HepG2 (cell line): ENCODE measurements around the gene RINL. TPM values are rescaled to one million over a fixed set of nuclear protein-coding genes. Genes with fewer than 3 reads are reported as not detected.

Experiments used
- BORCS8-MEF2B ChIP-seq: sonication (generic); formaldehyde crosslinking; IDR thresholded peaks from 2 replicates; pipeline ENCODE4 v1.8.0; 2022; ENCODE audit warnings: mild to moderate bottlenecking, missing genetic modification reagents
- CBX5 ChIP-seq: sonication (generic); formaldehyde crosslinking; IDR thresholded peaks from 2 replicates; pipeline ENCODE4 v1.4.0; 2020; ENCODE audit warnings: missing genetic modification reagents, borderline replicate concordance
- GTF3A ChIP-seq: sonication (generic); formaldehyde crosslinking; conservative IDR thresholded peaks from 2 replicates; pipeline ENCODE4 v1.4.0; 2020; ENCODE audit warnings: mild to moderate bottlenecking, missing genetic modification reagents
- HOXA7 ChIP-seq: sonication (generic); formaldehyde crosslinking; IDR thresholded peaks from 2 replicates; pipeline ENCODE4 v1.8.1; 2022; ENCODE audit warnings: mild to moderate bottlenecking, missing genetic modification reagents, moderate library complexity
- HOXD1 ChIP-seq: sonication (generic); formaldehyde crosslinking; IDR thresholded peaks from 2 replicates; pipeline ENCODE4 v1.5.0; 2020; ENCODE audit warnings: missing genetic modification reagents
- IRF2 ChIP-seq: IDR thresholded peaks from 2 replicates; pipeline ENCODE4 v1.6.1; 2018; ENCODE audit warnings: missing genetic modification reagents, missing compliant biosample characterization
- MATR3 ChIP-seq: sonication (generic); formaldehyde crosslinking; IDR thresholded peaks from 2 replicates; pipeline ENCODE4 v1.4.0; 2020; ENCODE audit warnings: missing genetic modification reagents
- MTF2 ChIP-seq: sonication (generic); formaldehyde crosslinking; IDR thresholded peaks from 2 replicates; pipeline ENCODE4 v1.5.0; 2020; ENCODE audit warnings: missing genetic modification reagents, borderline replicate concordance
- SALL1 ChIP-seq: sonication (generic); formaldehyde crosslinking; IDR thresholded peaks from 2 replicates; pipeline ENCODE4 v1.8.0; 2022; ENCODE audit warnings: mild to moderate bottlenecking, missing genetic modification reagents
- SMAD9 ChIP-seq: sonication (generic); formaldehyde crosslinking; IDR thresholded peaks from 2 replicates; pipeline ENCODE4 v1.5.1; 2020; ENCODE audit warnings: mild to moderate bottlenecking, missing genetic modification reagents
- ZBTB8A ChIP-seq: sonication (generic); formaldehyde crosslinking; IDR thresholded peaks from 2 replicates; pipeline ENCODE4 v1.4.0; 2020; ENCODE audit warnings: mild to moderate bottlenecking, low read depth, missing genetic modification reagents, borderline replicate concordance
- ZGPAT ChIP-seq: IDR thresholded peaks from 2 replicates; pipeline ENCODE4 v1.6.1; 2016; ENCODE audit warnings: mild to moderate bottlenecking
- ZNF12 ChIP-seq: sonication (generic); formaldehyde crosslinking; IDR thresholded peaks from 2 replicates; pipeline ENCODE4 v1.5.0; 2020; ENCODE audit warnings: missing genetic modification reagents
- ZNF333 ChIP-seq: sonication (generic); formaldehyde crosslinking; IDR thresholded peaks from 2 replicates; pipeline ENCODE4 v1.4.0; 2020; ENCODE audit warnings: mild to moderate bottlenecking, missing genetic modification reagents, borderline replicate concordance
- ZNF766 ChIP-seq: sonication (generic); formaldehyde crosslinking; IDR thresholded peaks from 2 replicates; pipeline ENCODE4 v1.5.0; 2020; ENCODE audit warnings: missing genetic modification reagents, borderline replicate concordance
- polyA plus RNA-seq, 8 experiments: library from polyadenylated mRNA; depleted of rRNA in 3 of 8; stranded (reverse) in 7 of 8; unstranded in 1 of 8; fragments of >200 nt; fragmentation: Illumina TruSeq in 4 of 8; extraction: Trizol in 4 of 8; gene quantifications; 2 replicates each; pipeline versions ENCODE4 v1.2.1 to v1.2.3, GENCODE V29; 2011 to 2016; ENCODE audit warnings: low read depth in 4 of 8, missing spikeins in 1 of 8, mixed read lengths in 1 of 8; ENCODE audit not compliant: insufficient read depth in 1 of 8
- total RNA-seq, 5 experiments: library from RNA; depleted of rRNA; stranded (reverse); fragments of >200 nt; fragmentation: Illumina TruSeq; extraction: Trizol; gene quantifications; 2 replicates each; pipeline ENCODE4 v1.2.3, GENCODE V29; 2016; ENCODE audit warnings: low read depth in 1 of 5
- TF ChIP-seq, protein P1 (sequence below): sonication (generic); formaldehyde crosslinking; IDR thresholded peaks from 2 replicates; pipeline ENCODE4 v1.5.0; 2020; ENCODE audit warnings: mild to moderate bottlenecking, missing genetic modification reagents
- TF ChIP-seq, protein P2 (sequence below): sonication (generic); formaldehyde crosslinking; IDR thresholded peaks from 2 replicates; pipeline ENCODE4 v1.8.1; 2022; ENCODE audit warnings: low read depth, mild to moderate bottlenecking, missing genetic modification reagents

The RINL gene
- total and polyA plus RNA-seq, 2 of the 13 experiments (the other 11 are each of a cell fraction or from before 2014, with no cell fraction given), result 11.4 to 18.0 TPM

DNA sequence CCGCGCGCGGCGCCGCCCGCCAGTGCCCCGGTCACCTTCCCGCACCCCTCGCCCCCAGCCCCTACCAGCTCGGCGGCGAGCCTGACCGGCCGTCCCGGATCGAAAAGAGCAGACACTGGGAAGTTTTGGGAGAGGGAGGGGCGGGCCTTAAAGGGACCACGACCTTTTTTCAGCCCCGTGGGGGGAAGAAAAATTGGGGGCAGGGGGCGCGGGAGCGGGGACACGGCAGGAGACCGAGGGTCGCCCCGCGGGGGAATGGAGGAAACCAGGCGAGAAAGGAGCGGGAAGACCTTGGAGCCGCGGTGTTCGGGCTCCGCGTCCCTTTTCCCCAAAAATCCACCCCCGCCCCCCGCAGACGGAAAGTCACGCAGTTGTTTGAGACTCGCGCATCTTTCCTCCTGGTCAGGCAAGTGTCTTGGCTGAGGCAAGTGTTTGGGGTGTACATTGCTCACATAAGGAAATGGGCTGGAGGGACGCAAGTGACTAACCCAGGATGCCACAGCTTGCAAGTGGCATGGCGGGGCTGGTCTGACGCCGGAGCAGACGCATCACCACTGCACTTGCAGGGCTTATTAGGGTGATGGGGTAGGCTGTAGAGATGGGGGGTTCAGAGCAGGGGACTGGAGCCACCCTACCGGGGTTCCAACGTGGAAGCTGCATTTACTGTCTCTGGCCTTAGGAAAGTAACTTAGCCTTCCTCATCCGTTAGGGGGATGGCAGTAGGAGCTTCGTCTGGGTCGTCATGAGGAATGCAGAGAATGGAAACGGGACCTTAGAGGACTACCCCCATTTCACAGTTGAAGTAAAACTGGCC, 25.6 kb downstream of the RINL start (continued):
- TF ChIP-seq ZBTB8A (CRISPR knock-in tag), result 0 out of 2 replicates have a peak, but pooled peaks have one; percentile 18
- TF ChIP-seq CBX5, result 0 out of 2 replicates have a peak, but pooled peaks have one; percentile 44
- TF ChIP-seq HOXD1 (CRISPR knock-in tag), result no peak
- TF ChIP-seq ZGPAT (CRISPR knock-in tag), result no peak
- TF ChIP-seq, protein P1, sequence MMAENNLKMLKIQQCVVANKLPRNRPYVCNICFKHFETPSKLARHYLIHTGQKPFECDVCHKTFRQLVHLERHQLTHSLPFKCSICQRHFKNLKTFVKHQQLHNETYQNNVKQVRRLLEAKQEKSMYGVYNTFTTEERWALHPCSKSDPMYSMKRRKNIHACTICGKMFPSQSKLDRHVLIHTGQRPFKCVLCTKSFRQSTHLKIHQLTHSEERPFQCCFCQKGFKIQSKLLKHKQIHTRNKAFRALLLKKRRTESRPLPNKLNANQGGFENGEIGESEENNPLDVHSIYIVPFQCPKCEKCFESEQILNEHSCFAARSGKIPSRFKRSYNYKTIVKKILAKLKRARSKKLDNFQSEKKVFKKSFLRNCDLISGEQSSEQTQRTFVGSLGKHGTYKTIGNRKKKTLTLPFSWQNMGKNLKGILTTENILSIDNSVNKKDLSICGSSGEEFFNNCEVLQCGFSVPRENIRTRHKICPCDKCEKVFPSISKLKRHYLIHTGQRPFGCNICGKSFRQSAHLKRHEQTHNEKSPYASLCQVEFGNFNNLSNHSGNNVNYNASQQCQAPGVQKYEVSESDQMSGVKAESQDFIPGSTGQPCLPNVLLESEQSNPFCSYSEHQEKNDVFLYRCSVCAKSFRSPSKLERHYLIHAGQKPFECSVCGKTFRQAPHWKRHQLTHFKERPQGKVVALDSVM (CRISPR knock-in tag), result no peak
- peak; percentile 5; the same call in 1 of the 2 replicates for TF ChIP-seq SALL1 (CRISPR knock-in tag)
- no peak for TF ChIP-seq BORCS8-MEF2B (CRISPR knock-in tag)
- TF ChIP-seq MTF2 (CRISPR knock-in tag), result no peak
- TF ChIP-seq MATR3 (CRISPR knock-in tag), result no peak
- TF ChIP-seq SMAD9 (CRISPR knock-in tag), result no peak
- no peak for TF ChIP-seq IRF2 (CRISPR knock-in tag)
- TF ChIP-seq, protein P2, sequence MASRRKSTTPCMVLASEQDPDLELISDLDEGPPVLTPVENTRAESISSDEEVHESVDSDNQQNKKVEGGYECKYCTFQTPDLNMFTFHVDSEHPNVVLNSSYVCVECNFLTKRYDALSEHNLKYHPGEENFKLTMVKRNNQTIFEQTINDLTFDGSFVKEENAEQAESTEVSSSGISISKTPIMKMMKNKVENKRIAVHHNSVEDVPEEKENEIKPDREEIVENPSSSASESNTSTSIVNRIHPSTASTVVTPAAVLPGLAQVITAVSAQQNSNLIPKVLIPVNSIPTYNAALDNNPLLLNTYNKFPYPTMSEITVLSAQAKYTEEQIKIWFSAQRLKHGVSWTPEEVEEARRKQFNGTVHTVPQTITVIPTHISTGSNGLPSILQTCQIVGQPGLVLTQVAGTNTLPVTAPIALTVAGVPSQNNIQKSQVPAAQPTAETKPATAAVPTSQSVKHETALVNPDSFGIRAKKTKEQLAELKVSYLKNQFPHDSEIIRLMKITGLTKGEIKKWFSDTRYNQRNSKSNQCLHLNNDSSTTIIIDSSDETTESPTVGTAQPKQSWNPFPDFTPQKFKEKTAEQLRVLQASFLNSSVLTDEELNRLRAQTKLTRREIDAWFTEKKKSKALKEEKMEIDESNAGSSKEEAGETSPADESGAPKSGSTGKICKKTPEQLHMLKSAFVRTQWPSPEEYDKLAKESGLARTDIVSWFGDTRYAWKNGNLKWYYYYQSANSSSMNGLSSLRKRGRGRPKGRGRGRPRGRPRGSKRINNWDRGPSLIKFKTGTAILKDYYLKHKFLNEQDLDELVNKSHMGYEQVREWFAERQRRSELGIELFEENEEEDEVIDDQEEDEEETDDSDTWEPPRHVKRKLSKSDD, result 0 out of 2 replicates have a peak, but pooled peaks have one; percentile 13
- TF ChIP-seq GTF3A (CRISPR knock-in tag), result no peak
- no peak for TF ChIP-seq HOXA7 (CRISPR knock-in tag)
- peak; percentile 59; the same call in 1 of the 2 replicates for TF ChIP-seq ZNF333 (CRISPR knock-in tag)
- 0 out of 2 replicates have a peak, but pooled peaks have one; percentile 40 for TF ChIP-seq ZNF12
- 0 out of 2 replicates have a peak, but pooled peaks have one; percentile 43 for TF ChIP-seq ZNF766 (CRISPR knock-in tag)
